GM19240 (cell line): ENCODE measurements around the gene ACSS2.
"Not testable (repeated sequence)": the region's sequence is repeated elsewhere in the genome, so short reads cannot be mapped to it uniquely, and the experiment has no call there.

Experiments
- DNase-seq: peaks from one replicate; pipeline ENCODE4 v3.0.0; 2011; ENCODE audit warnings: low spot score; ENCODE audit not compliant: insufficient read length

ACSS2 gene

GRCh38 chr20:34874094-34874654 lies 2.2 kb upstream of the ACSS2 start:
- DNase-seq: no peak

GRCh38 chr20:34875642-34876405 lies 588 bp upstream of the ACSS2 start:
- peak; percentile 63 for DNase-seq

GRCh38 chr20:34880215-34880850 lies 3.9 kb downstream of the ACSS2 start:
- no peak for DNase-seq

- not testable (repeated sequence) for DNase-seq
These were observed 4.6 kb downstream of the ACSS2 start for GRCh38 chr20:34880971-34881370.

GRCh38 chr20:34881689-34882088 lies 5.3 kb downstream of the ACSS2 start:
- no peak for DNase-seq

GRCh38 chr20:34883087-34883688 lies 6.8 kb downstream of the ACSS2 start:
- no peak for DNase-seq

GRCh38 chr20:34883809-34884208 lies 7.4 kb downstream of the ACSS2 start:
- no peak for DNase-seq

GRCh38 chr20:34884260-34884659 lies 7.8 kb downstream of the ACSS2 start:
- DNase-seq: no peak

- no peak for DNase-seq
These were observed 9.7 kb downstream of the ACSS2 start for GRCh38 chr20:34886122-34886521.

GRCh38 chr20:34887023-34887422 lies 10.6 kb downstream of the ACSS2 start:
- no peak for DNase-seq

GRCh38 chr20:34888468-34888867 lies 12.1 kb downstream of the ACSS2 start:
- no peak for DNase-seq

GRCh38 chr20:34891166-34892062 lies 15.0 kb downstream of the ACSS2 start:
- no peak for DNase-seq

GRCh38 chr20:34892671-34893070 lies 16.3 kb downstream of the ACSS2 start:
- DNase-seq: no peak

- no peak for DNase-seq
These were observed 18.3 kb downstream of the ACSS2 start for GRCh38 chr20:34894723-34895122.

GRCh38 chr20:34895465-34895864 lies 19.1 kb downstream of the ACSS2 start:
- DNase-seq: no peak

GRCh38 chr20:34896086-34896621 lies 19.7 kb downstream of the ACSS2 start:
- no peak for DNase-seq

- DNase-seq: not testable (repeated sequence)
These were observed 21.7 kb downstream of the ACSS2 start for GRCh38 chr20:34898129-34898528.

GRCh38 chr20:34898731-34899130 lies 22.3 kb downstream of the ACSS2 start:
- not testable (repeated sequence) for DNase-seq

- no peak for DNase-seq
These were observed 27.8 kb downstream of the ACSS2 start for GRCh38 chr20:34904202-34904621.

GRCh38 chr20:34907616-34908469 lies 31.4 kb downstream of the ACSS2 start:
- DNase-seq: no peak
